K562 (cell line): ENCODE measurements around the gene PSRC1. TPM values are rescaled to one million over a fixed set of nuclear protein-coding genes. Genes with fewer than 3 reads are reported as not detected.

ENCODE experiments used
- BHLHE40 ChIP-seq: IDR thresholded peaks from 2 replicates; pipeline ENCODE4 v1.6.1; 2011; ENCODE audit warnings: low read length, improper control_type of control experiment
- C11orf30 ChIP-seq: fragments of 450-650 bp; IDR thresholded peaks from 2 replicates; pipeline ENCODE4 v1.6.1; 2016; ENCODE audit warnings: low read depth, mild to moderate bottlenecking
- CHCHD3 ChIP-seq: fragments of 250-450 bp; sonication (Bioruptor Pico); IDR thresholded peaks from 2 replicates; pipeline ENCODE4 v2.1.2; 2022; ENCODE audit warnings: mild to moderate bottlenecking
- CTBP1 ChIP-seq: fragments of 450-650 bp; IDR thresholded peaks from 2 replicates; pipeline ENCODE4 v1.6.1; 2016; ENCODE audit warnings: borderline replicate concordance
- E2F8 ChIP-seq: fragments of 450-650 bp; IDR thresholded peaks from 2 replicates; pipeline ENCODE4 v1.7.1; 2018; ENCODE audit warnings: mild to moderate bottlenecking, low read depth; ENCODE audit not compliant: partially characterized antibody
- ESRRA ChIP-seq: fragments of 450-650 bp; IDR thresholded peaks from 2 replicates; pipeline ENCODE4 v1.6.1; 2014; ENCODE audit warnings: low read depth, mild to moderate bottlenecking, moderate library complexity, borderline replicate concordance
- FOXK2 ChIP-seq, 2 experiments: fragments of 450-650 bp; IDR thresholded peaks in 1 of 2; conservative IDR thresholded peaks in 1 of 2; 2 replicates each; pipeline ENCODE4 v1.6.1; 2016; ENCODE audit warnings: low read depth in 2 of 2, mild to moderate bottlenecking in 1 of 2
- HIVEP1 ChIP-seq: fragments of 250-450 bp; sonication (Bioruptor Pico); IDR thresholded peaks from 2 replicates; pipeline ENCODE4 v1.4.0; 2020; ENCODE audit warnings: mild to moderate bottlenecking
- JUND ChIP-seq, 2 experiments: IDR thresholded peaks; 2 replicates in 1 of 2; 3 replicates in 1 of 2; pipeline ENCODE4 v1.6.1; 2011; ENCODE audit warnings: borderline replicate concordance in 2 of 2, low read depth in 2 of 2, low read length in 2 of 2, improper control_type of control experiment in 1 of 2, missing biosample characterization in 1 of 2, missing genetic modification characterization in 1 of 2, missing genetic modification reagents in 1 of 2
- KLF16 ChIP-seq: IDR thresholded peaks from 2 replicates; pipeline ENCODE4 v1.6.1; 2016; ENCODE audit warnings: antibody characterized with exemption
- L3MBTL2 ChIP-seq: fragments of 450-650 bp; IDR thresholded peaks from 2 replicates; pipeline ENCODE4 v1.6.1; 2016; ENCODE audit warnings: mild to moderate bottlenecking, moderate library complexity
- NEUROD1 ChIP-seq: fragments of 150-350 bp; IDR thresholded peaks from 2 replicates; pipeline ENCODE4 v1.6.1; 2014; ENCODE audit warnings: borderline replicate concordance, low read length, low read depth; ENCODE audit not compliant: partially characterized antibody
- NFE2 ChIP-seq: IDR thresholded peaks from 2 replicates; pipeline ENCODE4 v1.6.1; 2014; ENCODE audit warnings: antibody characterized with exemption, low read depth
- NFIC ChIP-seq: fragments of 450-650 bp; IDR thresholded peaks from 2 replicates; pipeline ENCODE4 v1.6.1; 2017; ENCODE audit warnings: mild to moderate bottlenecking, inconsistent platforms
- PHB2 ChIP-seq: fragments of 450-650 bp; IDR thresholded peaks from 2 replicates; pipeline ENCODE4 v1.6.1; 2017; ENCODE audit warnings: low read depth
- SETDB1 ChIP-seq: IDR thresholded peaks from one replicate; pipeline ENCODE4 v1.6.1; 2012; ENCODE audit warnings: low read length, control low read depth, inconsistent platforms
- SMARCC2 ChIP-seq: fragments of 450-650 bp; IDR thresholded peaks from 2 replicates; pipeline ENCODE4 v1.6.1; 2017; ENCODE audit warnings: antibody characterized with exemption, moderate library complexity, mild to moderate bottlenecking, low read depth
- SP1 ChIP-seq: sonication (generic); formaldehyde crosslinking; IDR thresholded peaks from 2 replicates; pipeline ENCODE4 v1.8.1; 2022; ENCODE audit warnings: mild to moderate bottlenecking, missing genetic modification reagents
- SPI1 ChIP-seq: IDR thresholded peaks from 2 replicates; pipeline ENCODE4 v1.6.1; 2011; ENCODE audit warnings: low read depth, low read length, control low read depth, borderline replicate concordance
- SRF ChIP-seq, 2 experiments: fragments of 250-450, 450-650 bp in 1 of 2; sonication (Bioruptor Pico) in 1 of 2; sonication (generic) in 1 of 2; formaldehyde crosslinking; IDR thresholded peaks; 2 replicates each; pipeline versions ENCODE4 v1.5.0 to v1.5.1; 2020 to 2022; ENCODE audit warnings: mild to moderate bottlenecking in 1 of 2, missing genetic modification reagents in 1 of 2
- TCF3 ChIP-seq: sonication (generic); formaldehyde crosslinking; IDR thresholded peaks from 2 replicates; pipeline ENCODE4 v1.4.0; 2020; ENCODE audit warnings: mild to moderate bottlenecking, missing genetic modification reagents
- TCF7 ChIP-seq: sonication (generic); IDR thresholded peaks from 2 replicates; pipeline ENCODE4 v1.6.1; 2016; ENCODE audit warnings: antibody characterized with exemption, borderline replicate concordance
- TRIM24 ChIP-seq, 2 experiments: fragments of 450-650 bp; IDR thresholded peaks; 2 replicates each; pipeline ENCODE4 v1.6.1; 2016
- ZFX ChIP-seq: sonication (generic); formaldehyde crosslinking; IDR thresholded peaks from 2 replicates; pipeline ENCODE4 v1.8.0; 2022; ENCODE audit warnings: mild to moderate bottlenecking, missing genetic modification reagents, moderate library complexity
- ZNF354B ChIP-seq: fragments of 250-450 bp; sonication (Bioruptor Pico); IDR thresholded peaks from 2 replicates; pipeline ENCODE4 v1.4.0; 2020
- ZNF589 ChIP-seq: fragments of 200-800 bp; sonication (Bioruptor generic); IDR thresholded peaks from 2 replicates; pipeline ENCODE4 v1.6.1; 2016; ENCODE audit warnings: low read depth, missing genetic modification characterization, missing compliant biosample characterization
- polyA plus RNA-seq, 8 experiments: library from polyadenylated mRNA; depleted of rRNA in 4 of 8; stranded (reverse) in 5 of 8; unstranded in 3 of 8; fragments of >200 nt; fragmentation: Nextera tagmentation in 2 of 8; fragmentation: Illumina TruSeq in 1 of 8; extraction: Ambion mirVana in 2 of 8; extraction: Trizol in 1 of 8; gene quantifications; 2 replicates each; pipeline versions ENCODE4 v1.2.1 to v1.2.3, GENCODE V29; 2011 to 2014; ENCODE audit warnings: inconsistent platforms in 1 of 8, missing spikeins in 1 of 8
- total RNA-seq, 7 experiments: library from RNA; depleted of rRNA in 6 of 7; stranded (reverse); fragments of >200 nt in 6 of 7; fragmentation: Illumina TruSeq in 2 of 7; extraction: Trizol in 2 of 7; gene quantifications; 2 replicates each; pipeline versions ENCODE4 v1.2.1 to v1.2.3, GENCODE V29; 2011 to 2021; ENCODE audit warnings: low replicate concordance in 1 of 7
- TF ChIP-seq, protein P1 (sequence below): sonication (generic); formaldehyde crosslinking; IDR thresholded peaks from 2 replicates; pipeline ENCODE4 v1.9.0; 2022; ENCODE audit warnings: mild to moderate bottlenecking, missing genetic modification reagents

PSRC1 gene
- total and polyA plus RNA-seq, 9 of the 15 experiments (the other 6 are each of a cell fraction or from before 2014, with no cell fraction given) = 6.5 to 65.2 (median 39.3) TPM

DNA sequence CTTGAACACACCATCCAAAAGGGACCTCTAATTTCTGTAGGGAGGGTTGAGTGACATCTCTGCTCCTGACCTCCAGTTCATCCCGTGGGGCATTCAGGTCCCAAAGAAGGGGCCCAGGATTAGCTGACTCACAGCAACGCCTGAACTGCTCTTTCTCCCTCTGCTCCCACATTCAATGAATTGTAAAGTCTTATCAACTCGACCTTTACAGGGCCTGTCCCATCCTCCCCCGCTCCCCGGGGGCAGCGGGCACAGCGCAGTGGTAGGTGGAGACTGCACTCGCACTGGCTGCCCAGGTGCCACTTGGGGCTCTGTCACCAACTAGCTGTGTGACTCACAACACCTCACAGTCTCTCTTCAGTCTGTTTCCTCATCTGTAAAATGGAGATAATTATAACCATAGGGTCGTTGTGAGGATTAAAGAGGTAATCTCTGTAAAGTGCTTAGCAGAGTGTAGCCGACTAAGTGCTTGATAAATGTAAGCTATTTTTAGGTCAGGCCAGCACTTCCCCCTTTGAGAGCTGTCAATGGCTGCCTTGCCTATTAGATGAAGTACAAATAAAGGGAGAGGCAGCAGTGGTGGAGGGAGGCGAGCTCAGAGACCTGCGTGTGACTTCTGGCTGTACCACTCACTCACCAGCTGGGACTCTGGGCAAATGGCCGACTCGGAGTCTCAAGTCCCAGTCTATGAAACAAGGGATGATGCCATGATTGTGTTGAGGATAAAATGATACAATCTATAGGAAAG is 24.5 kb upstream of the PSRC1 start (continued):
- TF ChIP-seq JUND (IDR thresholded peaks at IDR 0.05; ENCODE audit: borderline replicate concordance, low read depth, low read length) (peak; percentile 65), JUND (tag; IDR thresholded peaks at IDR 0.05; ENCODE audit: borderline replicate concordance, low read depth, low read length) (no peak; the same call in 1 of the 3 replicates), PHB2 (0 out of 2 replicates have a peak, but pooled peaks have one; percentile 29), CTBP1 (peak; percentile 79), KLF16 (peak; percentile 34; the same call in 1 of the 2 replicates), L3MBTL2 (no peak; the same call in 1 of the 2 replicates), SMARCC2 (peak; percentile 73; the same call in 1 of the 2 replicates), TCF7 (0 out of 2 replicates have a peak, but pooled peaks have one; percentile 11), E2F8 (peak; percentile 28), ESRRA (0 out of 2 replicates have a peak, but pooled peaks have one; percentile 58), SP1 (CRISPR knock-in tag) (peak; percentile 74; the same call in 1 of the 2 replicates), FOXK2 (conservative IDR thresholded peaks at IDR 0.05 in 1 of 2, IDR thresholded peaks at IDR 0.05 in 1 of 2; ENCODE audit: low read depth in 2 of 2) (peak in 1 of 2 experiments; percentile 34; a peak in 1 of 4 replicates), CHCHD3 (no peak), NFIC (peak; percentile 61), TRIM24 (IDR thresholded peaks at IDR 0.05) (0 out of 4 replicates have a peak, but pooled peaks of 1 of the 2 experiments have one; percentile 53), NFE2 (peak; percentile 87), NEUROD1 (peak; percentile 37), ZFX (CRISPR knock-in tag) (peak; percentile 58), HIVEP1 (CRISPR knock-in tag) (no peak), C11orf30 (peak; percentile 81), SPI1 (peak; percentile 98), SETDB1 (no peak), ZNF589 (CRISPR knock-in tag) (peak; percentile 30; the same call in 1 of the 2 replicates), BHLHE40 (peak; percentile 11; the same call in 1 of the 2 replicates), SRF (CRISPR knock-in tag; IDR thresholded peaks at IDR 0.05) (0 out of 4 replicates have a peak, but pooled peaks of 1 of the 2 experiments have one; percentile 12), ZNF354B (CRISPR knock-in tag) (no peak), TCF3 (CRISPR knock-in tag) (peak; percentile 86)
- TF ChIP-seq, protein P1, sequence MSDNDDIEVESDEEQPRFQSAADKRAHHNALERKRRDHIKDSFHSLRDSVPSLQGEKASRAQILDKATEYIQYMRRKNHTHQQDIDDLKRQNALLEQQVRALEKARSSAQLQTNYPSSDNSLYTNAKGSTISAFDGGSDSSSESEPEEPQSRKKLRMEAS (CRISPR knock-in tag) = 0 out of 2 replicates have a peak, but pooled peaks have one; percentile 9
